Activated B cell treated with CpG ODN at 0.5 μM for 24 hours (primary cell): ENCODE data around the gene XPO5. TPM values are rescaled to one million over a fixed set of nuclear protein-coding genes. Genes with fewer than 3 reads are reported as not detected.
"Not testable (repeated sequence)": the region's sequence is repeated elsewhere in the genome, so short reads cannot be mapped to it uniquely, and the experiment has no call there.

ENCODE experiments used
- ATAC-seq: fragments of 200-7000 bp; cut with Tn5 transposase; one replicate; pipeline ENCODE4 v1.10.0; 2021; ENCODE audit warnings: low read depth, mild to moderate bottlenecking, moderate library complexity
- CTCF ChIA-PET: fragments of 350-600 bp; sonication (Branson Sonifier 250); formaldehyde crosslinking; loops from one replicate; lab custom pipeline; 2021; ENCODE audit warnings: antibody characterized with exemption; lab: Charles Lee
- POLR2A ChIA-PET: fragments of 350-600 bp; sonication (Branson Sonifier 250); formaldehyde crosslinking; loops from one replicate; lab custom pipeline; 2021; ENCODE audit warnings: antibody characterized with exemption; lab: Charles Lee
- DNase-seq: peaks from one replicate; pipeline ENCODE4 v3.0.0; 2022
- H3K27ac Mint-ChIP-seq: one replicate; pipeline ENCODE4 v1.8.0; 2020; ENCODE audit warnings: mixed read lengths
- H3K27me3 Mint-ChIP-seq: one replicate; pipeline ENCODE4 v1.8.0; 2021; ENCODE audit warnings: mixed read lengths
- H3K36me3 Mint-ChIP-seq: one replicate; pipeline ENCODE4 v1.8.0; 2021; ENCODE audit warnings: low read depth, mixed read lengths
- H3K4me1 Mint-ChIP-seq: one replicate; pipeline ENCODE4 v1.8.0; 2021; ENCODE audit warnings: mixed read lengths
- H3K4me3 Mint-ChIP-seq: one replicate; pipeline ENCODE4 v1.8.0; 2020; ENCODE audit warnings: mild to moderate bottlenecking, mixed read lengths
- H3K9me3 Mint-ChIP-seq: one replicate; pipeline ENCODE4 v1.8.0; 2020; ENCODE audit warnings: mixed read lengths
- CTCF ChIP-seq: fragments of 200-600 bp; IDR thresholded peaks from one replicate; pipeline ENCODE4 v1.8.0; 2022; ENCODE audit warnings: antibody characterized with exemption, mild to moderate bottlenecking
- intact Hi-C: fragments of 100-400 bp; cut with micrococcal nuclease; formaldehyde crosslinking; loops from one replicate; pipeline ENCODE4 v1.15.1; 2024
- total RNA-seq: library from RNA; stranded (reverse); gene quantifications from 2 replicates; pipeline ENCODE4 v1.2.3, GENCODE V29; 2022

The XPO5 gene
- total RNA-seq, 1 donor from 2014 or later: 59.4 TPM

- TF ChIP-seq CTCF: no peak
- POLR2A ChIA-PET: interaction anchor here (1.2 kb wide), 1 partner anchor 9 kb away, joined by 3 read pairs; the partner anchor contains the start of gene LRRC73
- CTCF ChIA-PET: interaction anchor here (1.3 kb wide), 1 partner anchor 239 kb away, joined by 3 read pairs; no protein-coding TSS in a partner anchor
- Mint-ChIP-seq H3K27me3 (no peaks in the 10 kb centered on the region), H3K4me3 (no peak overlapping the region), H3K27ac (no peak overlapping the region), H3K9me3 (no peaks in the 10 kb centered on the region), H3K36me3 (peaks cover 78% of the 10 kb centered on the region), H3K4me1 (no peaks in the 10 kb centered on the region)
- intact Hi-C loops: no loop called here
- DNase-seq (no peak), ATAC-seq (no peak)
Measured at GRCh38 chr6:43500921-43501320, 74.9 kb downstream of the XPO5 start.

- intact Hi-C loops: no loop called here
- POLR2A ChIA-PET: no interaction called here
- Mint-ChIP-seq H3K9me3 (no peaks in the 10 kb centered on the region), H3K4me3 (no peak overlapping the region), H3K4me1 (peaks cover 5% of the 10 kb centered on the region), H3K27ac (no peak overlapping the region), H3K36me3 (peaks cover 66% of the 10 kb centered on the region), H3K27me3 (no peaks in the 10 kb centered on the region)
- no peak for TF ChIP-seq CTCF
- DNase-seq (no peak), ATAC-seq (no peak)
- CTCF ChIA-PET: interaction anchor here (1.1 kb wide), 1 partner anchor 9 kb away, joined by 3 read pairs; no protein-coding TSS in a partner anchor
Measured at GRCh38 chr6:43499028-43499815, 76.6 kb downstream of the XPO5 start.

- ChIA-PET CTCF (interaction anchor here (1.1 kb wide), 1 partner anchor 9 kb away, joined by 3 read pairs; no protein-coding TSS in a partner anchor), POLR2A (interaction anchor here (0.6 kb wide), 1 partner anchor 34 kb away, joined by 6 read pairs; no protein-coding TSS in a partner anchor)
- H3K4me3 Mint-ChIP-seq, H3K27ac Mint-ChIP-seq, H3K4me1 Mint-ChIP-seq, H3K27me3 Mint-ChIP-seq, ATAC-seq, intact Hi-C loops, H3K9me3 Mint-ChIP-seq, DNase-seq: not testable (repeated sequence)
- peaks cover 60% of the 10 kb centered on the region for H3K36me3 Mint-ChIP-seq
Measured at GRCh38 chr6:43498291-43498690, 77.5 kb downstream of the XPO5 start.

DNA sequence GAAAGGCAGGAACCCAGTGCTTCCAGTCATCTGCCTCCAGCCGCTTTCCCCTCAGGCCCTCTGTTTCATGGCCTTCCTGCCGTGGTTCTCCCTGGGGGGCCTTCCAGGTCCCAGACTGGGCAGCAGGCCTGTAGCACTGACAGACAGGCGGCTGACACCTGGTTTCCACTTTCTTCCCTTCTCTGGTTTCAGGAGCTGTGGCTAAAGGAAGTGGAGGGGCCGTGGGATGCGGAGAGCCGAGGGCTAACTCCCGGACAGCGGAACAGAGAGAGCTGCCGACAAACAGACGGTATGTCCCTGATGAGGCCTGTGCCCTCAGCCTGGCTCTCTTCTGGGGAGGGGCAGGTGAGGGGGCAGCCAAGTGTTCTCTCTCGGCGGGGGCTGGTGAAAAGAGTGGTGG is 78.1 kb downstream of the XPO5 start:
- Mint-ChIP-seq H3K27me3 (no peaks in the 10 kb centered on the region), H3K36me3 (peaks cover 57% of the 10 kb centered on the region), H3K9me3 (no peaks in the 10 kb centered on the region), H3K27ac (no peak overlapping the region), H3K4me3 (no peak overlapping the region), H3K4me1 (peaks cover 7% of the 10 kb centered on the region)
- DNase-seq (no peak), ATAC-seq (no peak)
- POLR2A ChIA-PET: no interaction called here
- intact Hi-C loops: no loop called here
- no peak for TF ChIP-seq CTCF
- CTCF ChIA-PET: interaction anchor here (0.7 kb wide), 1 partner anchor 349 kb away, joined by 3 read pairs; no protein-coding TSS in a partner anchor

DNA sequence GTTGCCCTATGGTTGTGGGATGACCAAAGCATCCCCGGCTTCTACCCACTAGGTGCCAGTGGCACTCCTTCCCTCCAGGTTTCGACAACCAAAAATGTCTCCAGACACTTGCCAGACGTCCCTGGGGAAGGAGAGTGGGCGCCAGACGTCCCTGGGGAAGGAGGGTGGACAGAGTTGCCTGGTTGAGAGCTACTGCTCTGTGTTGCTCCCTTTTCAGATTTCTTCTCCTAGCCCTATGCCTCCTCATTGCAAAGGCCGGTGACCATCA is 78.8 kb downstream of the XPO5 start:
- Mint-ChIP-seq H3K4me1 (peaks cover 7% of the 10 kb centered on the region), H3K27me3 (no peaks in the 10 kb centered on the region), H3K36me3 (peaks cover 55% of the 10 kb centered on the region), H3K27ac (no peak overlapping the region), H3K4me3 (no peak overlapping the region), H3K9me3 (no peaks in the 10 kb centered on the region)
- CTCF ChIA-PET: interaction anchor here (1.0 to 1.4 kb wide), 2 partner anchors 10 to 43 kb away, joined by 7 read pairs; no protein-coding TSS in a partner anchor
- POLR2A ChIA-PET: interaction anchor here (0.8 to 1.1 kb wide), 2 partner anchors 20 to 303 kb away, joined by 3 to 4 read pairs; partner anchors contain the start of genes POLR1C and YIPF3
- intact Hi-C loops: no loop called here
- no peak for TF ChIP-seq CTCF
- no peak for ATAC-seq
- no peak for DNase-seq
